ENCODE data around the gene METTL3.

The METTL3 gene

GRCh38 chr14:21509432-21510143 is 1.6 kb downstream of the METTL3 start:
- Histone ChIP-seq H3K9ac (ENCODE audit: low read depth in 1 of 2, low read length in 2 of 2) (peak overlapping the region in 1 of 2 donors; percentile 84), H3K27ac (ENCODE audit: low read depth, low read length) (no peak overlapping the region), H3K27me3 (ENCODE audit: control insufficient read depth in 1 of 2, insufficient read depth in 2 of 2, low read length in 2 of 2) (no peaks in the 10 kb centered on the region), H3K4me3 (ENCODE audit: low read depth in 1 of 2, low read length in 2 of 2) (peak overlapping the region; percentile 87 to 95), H3K9me3 (ENCODE audit: control insufficient read depth in 1 of 2, low read length in 2 of 2) (no peaks in the 10 kb centered on the region), H3K36me3 (ENCODE audit: control insufficient read depth in 1 of 2, insufficient read depth in 2 of 2, low read length in 2 of 2) (peaks cover 3 to 10% of the 10 kb centered on the region in 2 donors), H3K4me1 (ENCODE audit: control insufficient read depth in 1 of 2, insufficient read depth in 2 of 2, low read length in 2 of 2) (peaks cover 14 to 15% of the 10 kb centered on the region in 2 donors)

DNA sequence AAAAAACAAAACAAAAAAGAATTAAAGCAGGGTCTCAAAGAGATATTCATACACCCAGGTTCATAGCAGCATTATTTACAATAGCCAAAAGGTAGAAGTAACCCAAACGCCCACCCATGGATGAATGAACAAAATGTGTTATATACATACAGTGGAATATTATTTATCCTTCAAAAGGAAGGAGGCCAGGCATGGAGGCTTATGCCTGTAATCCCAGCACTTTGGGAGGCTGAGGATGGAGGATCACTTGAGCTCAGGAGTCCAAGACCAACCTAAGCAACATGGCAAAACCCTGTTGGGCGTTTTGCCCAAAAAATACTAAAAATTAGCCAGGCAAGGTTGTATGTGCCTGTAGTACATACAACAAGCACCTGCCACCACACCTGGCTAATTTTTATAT is 4.6 kb downstream of the METTL3 start:
- no peak overlapping the region for H3K4me3 ChIP-seq (ENCODE audit: low read depth in 1 of 2, low read length in 2 of 2)
- H3K27ac ChIP-seq (ENCODE audit: low read depth, low read length) = no peak overlapping the region
- H3K9ac ChIP-seq (ENCODE audit: low read depth in 1 of 2, low read length in 2 of 2) = no peak overlapping the region
- peaks cover 12 to 33% of the 10 kb centered on the region in 2 donors for H3K36me3 ChIP-seq (ENCODE audit: control insufficient read depth in 1 of 2, insufficient read depth in 2 of 2, low read length in 2 of 2)
- no peaks in the 10 kb centered on the region for H3K27me3 ChIP-seq (ENCODE audit: control insufficient read depth in 1 of 2, insufficient read depth in 2 of 2, low read length in 2 of 2)
- peaks cover 14 to 15% of the 10 kb centered on the region in 2 donors for H3K4me1 ChIP-seq (ENCODE audit: control insufficient read depth in 1 of 2, insufficient read depth in 2 of 2, low read length in 2 of 2)
- no peaks in the 10 kb centered on the region for H3K9me3 ChIP-seq (ENCODE audit: control insufficient read depth in 1 of 2, low read length in 2 of 2)

GRCh38 chr14:21505012-21505553 is 6.1 kb downstream of the METTL3 start:
- Histone ChIP-seq H3K27me3 (ENCODE audit: control insufficient read depth in 1 of 2, insufficient read depth in 2 of 2, low read length in 2 of 2) (no peaks in the 10 kb centered on the region), H3K9me3 (ENCODE audit: control insufficient read depth in 1 of 2, low read length in 2 of 2) (no peaks in the 10 kb centered on the region), H3K4me3 (ENCODE audit: low read depth in 1 of 2, low read length in 2 of 2) (no peak overlapping the region), H3K27ac (ENCODE audit: low read depth, low read length) (no peak overlapping the region), H3K9ac (ENCODE audit: low read depth in 1 of 2, low read length in 2 of 2) (no peak overlapping the region), H3K4me1 (ENCODE audit: control insufficient read depth in 1 of 2, insufficient read depth in 2 of 2, low read length in 2 of 2) (peaks cover 10 to 11% of the 10 kb centered on the region in 2 donors), H3K36me3 (ENCODE audit: control insufficient read depth in 1 of 2, insufficient read depth in 2 of 2, low read length in 2 of 2) (peaks cover 12 to 46% of the 10 kb centered on the region in 2 donors)

DNA sequence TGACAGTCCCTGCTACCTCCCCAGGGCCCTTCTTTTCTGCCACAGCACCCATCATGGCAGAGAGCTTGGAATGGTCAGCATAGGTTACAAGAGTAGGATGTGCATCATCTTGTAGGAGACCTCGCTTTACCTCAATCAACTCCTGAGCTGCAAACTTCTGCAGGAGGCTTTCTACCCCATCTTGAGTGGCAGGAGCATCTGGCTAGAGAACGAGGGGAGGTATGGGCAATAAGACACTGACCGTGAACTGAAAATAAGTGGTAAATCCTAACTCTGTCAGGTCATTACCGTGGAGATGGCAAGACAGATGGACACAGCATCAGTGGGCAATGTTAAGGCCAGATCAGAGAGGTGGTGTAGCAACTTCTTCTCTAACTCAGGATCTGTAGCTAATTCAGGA is 7.8 kb downstream of the METTL3 start:
- Histone ChIP-seq H3K27ac (ENCODE audit: low read depth, low read length) (no peak overlapping the region), H3K4me3 (ENCODE audit: low read depth in 1 of 2, low read length in 2 of 2) (no peak overlapping the region), H3K9ac (ENCODE audit: low read depth in 1 of 2, low read length in 2 of 2) (no peak overlapping the region), H3K9me3 (ENCODE audit: control insufficient read depth in 1 of 2, low read length in 2 of 2) (no peaks in the 10 kb centered on the region), H3K4me1 (ENCODE audit: control insufficient read depth in 1 of 2, insufficient read depth in 2 of 2, low read length in 2 of 2) (no peaks in the 10 kb centered on the region), H3K27me3 (ENCODE audit: control insufficient read depth in 1 of 2, insufficient read depth in 2 of 2, low read length in 2 of 2) (no peaks in the 10 kb centered on the region), H3K36me3 (ENCODE audit: control insufficient read depth in 1 of 2, insufficient read depth in 2 of 2, low read length in 2 of 2) (peaks cover 27 to 62% of the 10 kb centered on the region in 2 donors)

DNA sequence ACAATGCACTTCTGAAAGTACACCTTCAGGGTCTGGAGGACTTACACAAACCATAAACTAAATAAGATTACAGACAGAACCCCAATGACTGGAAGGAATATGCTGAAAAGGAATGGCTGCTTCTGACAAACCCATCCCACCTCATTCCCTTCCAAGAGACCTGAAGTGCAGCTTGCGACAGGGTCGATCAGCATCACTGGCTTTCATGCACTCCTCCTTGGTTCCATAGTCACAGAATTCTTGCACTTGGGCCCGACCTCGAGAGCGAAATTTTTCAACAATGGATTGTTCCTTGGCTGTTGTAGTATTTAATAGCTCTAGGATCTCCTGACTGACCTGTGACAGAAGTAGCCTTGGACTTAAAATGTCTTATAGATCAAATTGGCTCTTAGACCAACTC is 9.6 kb downstream of the METTL3 start:
- no peaks in the 10 kb centered on the region for H3K27me3 ChIP-seq (ENCODE audit: control insufficient read depth in 1 of 2, insufficient read depth in 2 of 2, low read length in 2 of 2)
- H3K4me3 ChIP-seq (ENCODE audit: low read depth in 1 of 2, low read length in 2 of 2) = no peak overlapping the region
- peaks cover 35 to 69% of the 10 kb centered on the region in 2 donors for H3K36me3 ChIP-seq (ENCODE audit: control insufficient read depth in 1 of 2, insufficient read depth in 2 of 2, low read length in 2 of 2)
- no peak overlapping the region for H3K27ac ChIP-seq (ENCODE audit: low read depth, low read length)
- no peak overlapping the region for H3K9ac ChIP-seq (ENCODE audit: low read depth in 1 of 2, low read length in 2 of 2)
- no peaks in the 10 kb centered on the region for H3K4me1 ChIP-seq (ENCODE audit: control insufficient read depth in 1 of 2, insufficient read depth in 2 of 2, low read length in 2 of 2)
- no peaks in the 10 kb centered on the region for H3K9me3 ChIP-seq (ENCODE audit: control insufficient read depth in 1 of 2, low read length in 2 of 2)

DNA sequence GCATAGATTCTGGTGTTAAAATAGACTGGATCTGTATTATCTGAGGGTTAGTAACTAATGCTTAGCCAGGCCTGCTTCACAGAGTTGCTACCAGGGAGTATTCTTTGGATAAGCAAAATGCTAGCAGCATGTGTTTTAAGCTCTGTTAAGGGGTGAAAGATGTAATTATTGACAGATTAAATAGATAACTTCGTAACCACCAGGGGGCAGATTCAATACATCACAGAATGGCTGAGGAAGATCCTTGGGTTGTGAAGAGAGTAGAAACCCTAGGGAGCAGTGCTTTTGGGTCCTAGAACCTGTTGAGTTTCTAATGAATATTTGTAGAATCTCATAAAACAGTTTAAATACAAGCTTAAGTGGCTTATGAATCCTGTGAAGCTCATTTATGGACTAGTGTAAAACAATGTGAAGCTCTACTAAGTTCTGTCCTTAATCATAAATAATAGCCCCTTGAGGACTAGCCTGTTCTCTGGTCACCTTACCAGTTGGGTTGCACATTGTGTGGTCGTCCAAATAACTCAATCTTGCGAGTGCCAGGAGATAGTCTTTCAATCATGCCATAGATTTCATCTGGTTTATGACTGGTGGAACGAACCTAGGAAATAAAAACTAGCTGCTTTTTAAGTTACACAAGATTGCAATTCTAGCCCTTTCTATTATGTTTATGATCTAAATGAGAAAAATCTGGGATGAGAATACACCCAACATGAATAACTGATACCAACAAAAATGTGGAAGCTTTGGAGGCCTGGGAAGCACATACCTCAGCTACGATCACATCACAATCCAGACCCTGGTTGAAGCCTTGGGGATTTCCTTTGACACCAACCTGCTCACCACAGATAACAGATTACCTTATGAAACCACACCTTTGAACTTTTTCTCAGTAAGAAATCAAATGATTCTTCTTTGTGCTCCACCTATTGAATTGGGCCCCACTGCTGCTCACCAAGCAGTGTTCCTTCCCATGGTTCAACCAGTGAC is 12.3 kb downstream of the METTL3 start:
- Histone ChIP-seq H3K36me3 (ENCODE audit: control insufficient read depth in 1 of 2, insufficient read depth in 2 of 2, low read length in 2 of 2) (peaks cover 46 to 89% of the 10 kb centered on the region in 2 donors), H3K27me3 (ENCODE audit: control insufficient read depth in 1 of 2, insufficient read depth in 2 of 2, low read length in 2 of 2) (no peaks in the 10 kb centered on the region), H3K4me1 (ENCODE audit: control insufficient read depth in 1 of 2, insufficient read depth in 2 of 2, low read length in 2 of 2) (no peaks in the 10 kb centered on the region), H3K27ac (ENCODE audit: low read depth, low read length) (no peak overlapping the region), H3K9me3 (ENCODE audit: control insufficient read depth in 1 of 2, low read length in 2 of 2) (no peaks in the 10 kb centered on the region), H3K4me3 (ENCODE audit: low read depth in 1 of 2, low read length in 2 of 2) (no peak overlapping the region), H3K9ac (ENCODE audit: low read depth in 1 of 2, low read length in 2 of 2) (no peak overlapping the region)

- Histone ChIP-seq H3K9me3 (ENCODE audit: control insufficient read depth in 1 of 2, low read length in 2 of 2) (no peaks in the 10 kb centered on the region), H3K9ac (ENCODE audit: low read depth in 1 of 2, low read length in 2 of 2) (no peak overlapping the region), H3K4me3 (ENCODE audit: low read depth in 1 of 2, low read length in 2 of 2) (no peak overlapping the region), H3K27me3 (ENCODE audit: control insufficient read depth in 1 of 2, insufficient read depth in 2 of 2, low read length in 2 of 2) (no peaks in the 10 kb centered on the region), H3K4me1 (ENCODE audit: control insufficient read depth in 1 of 2, insufficient read depth in 2 of 2, low read length in 2 of 2) (no peaks in the 10 kb centered on the region), H3K36me3 (ENCODE audit: control insufficient read depth in 1 of 2, insufficient read depth in 2 of 2, low read length in 2 of 2) (peaks cover 54 to 83% of the 10 kb centered on the region in 2 donors), H3K27ac (ENCODE audit: low read depth, low read length) (no peak overlapping the region)
Measured at GRCh38 chr14:21496453-21496852, 14.7 kb downstream of the METTL3 start.

- no peak overlapping the region for H3K27ac ChIP-seq (ENCODE audit: low read depth, low read length)
- H3K4me1 ChIP-seq (ENCODE audit: control insufficient read depth in 1 of 2, insufficient read depth in 2 of 2, low read length in 2 of 2) = no peaks in the 10 kb centered on the region
- H3K36me3 ChIP-seq (ENCODE audit: control insufficient read depth in 1 of 2, insufficient read depth in 2 of 2, low read length in 2 of 2) = peaks cover 54 to 82% of the 10 kb centered on the region in 2 donors
- H3K27me3 ChIP-seq (ENCODE audit: control insufficient read depth in 1 of 2, insufficient read depth in 2 of 2, low read length in 2 of 2) = no peaks in the 10 kb centered on the region
- H3K9me3 ChIP-seq (ENCODE audit: control insufficient read depth in 1 of 2, low read length in 2 of 2) = no peaks in the 10 kb centered on the region
- no peak overlapping the region for H3K9ac ChIP-seq (ENCODE audit: low read depth in 1 of 2, low read length in 2 of 2)
- no peak overlapping the region for H3K4me3 ChIP-seq (ENCODE audit: low read depth in 1 of 2, low read length in 2 of 2)
Measured at GRCh38 chr14:21494902-21495762, 16.0 kb downstream of the METTL3 start.

DNA sequence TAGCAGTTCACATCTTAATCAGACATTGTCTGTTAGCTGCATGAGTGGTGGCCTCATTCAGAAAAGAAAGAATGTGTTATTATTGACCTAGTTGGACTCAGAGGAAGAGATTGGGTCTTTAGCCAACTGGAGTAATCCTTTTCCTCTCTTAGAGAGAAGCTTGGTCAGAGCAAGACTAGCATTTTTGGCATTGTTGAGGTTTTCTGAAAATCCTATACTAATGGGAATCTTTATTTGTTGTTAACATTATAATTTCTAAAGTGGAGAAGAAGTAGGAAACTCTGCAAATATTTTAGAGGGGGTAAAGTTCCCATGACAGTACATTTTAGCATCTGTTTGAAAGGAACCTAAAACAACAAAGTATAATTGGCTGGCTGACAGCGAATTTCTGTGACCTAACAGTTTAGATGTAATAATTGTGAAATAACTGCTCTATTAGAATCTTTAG is 24.5 kb downstream of the METTL3 start:
- Histone ChIP-seq H3K27me3 (ENCODE audit: control insufficient read depth in 1 of 2, insufficient read depth in 2 of 2, low read length in 2 of 2) (no peaks in the 10 kb centered on the region), H3K9me3 (ENCODE audit: control insufficient read depth in 1 of 2, low read length in 2 of 2) (no peaks in the 10 kb centered on the region), H3K4me1 (ENCODE audit: control insufficient read depth in 1 of 2, insufficient read depth in 2 of 2, low read length in 2 of 2) (no peaks in the 10 kb centered on the region), H3K4me3 (ENCODE audit: low read depth in 1 of 2, low read length in 2 of 2) (no peak overlapping the region), H3K27ac (ENCODE audit: low read depth, low read length) (no peak overlapping the region), H3K36me3 (ENCODE audit: control insufficient read depth in 1 of 2, insufficient read depth in 2 of 2, low read length in 2 of 2) (peaks cover 9 to 37% of the 10 kb centered on the region in 2 donors), H3K9ac (ENCODE audit: low read depth in 1 of 2, low read length in 2 of 2) (no peak overlapping the region)
